GM19035 (cell line): ENCODE measurements around the gene VAC14.

Experiments
- ATAC-seq: cut with Tn5 transposase; IDR thresholded peaks from one replicate; pipeline ENCODE4 v1.9.1; 2021; ENCODE audit not compliant: unreplicated experiment

VAC14 gene

DNA sequence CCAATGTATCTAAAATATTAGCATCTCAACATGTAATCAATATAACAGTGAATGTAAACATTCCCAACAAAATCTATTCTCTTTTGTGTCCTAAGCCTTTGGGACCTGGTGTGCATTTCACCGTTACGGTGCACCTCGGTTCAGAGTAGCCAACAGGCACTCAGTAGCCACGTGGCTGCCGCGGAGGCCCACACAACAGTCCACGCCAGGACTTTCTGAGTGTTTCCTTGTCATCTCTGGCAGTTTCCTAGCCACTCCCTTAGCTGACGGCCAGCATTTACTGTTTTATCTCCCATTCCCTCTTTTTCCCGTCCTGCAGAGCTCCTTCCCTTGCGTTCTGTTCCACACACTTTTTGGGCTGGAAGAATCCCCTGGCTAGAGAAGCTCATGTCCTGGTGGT is 36.3 kb downstream of the VAC14 start:
- no peak for ATAC-seq

DNA sequence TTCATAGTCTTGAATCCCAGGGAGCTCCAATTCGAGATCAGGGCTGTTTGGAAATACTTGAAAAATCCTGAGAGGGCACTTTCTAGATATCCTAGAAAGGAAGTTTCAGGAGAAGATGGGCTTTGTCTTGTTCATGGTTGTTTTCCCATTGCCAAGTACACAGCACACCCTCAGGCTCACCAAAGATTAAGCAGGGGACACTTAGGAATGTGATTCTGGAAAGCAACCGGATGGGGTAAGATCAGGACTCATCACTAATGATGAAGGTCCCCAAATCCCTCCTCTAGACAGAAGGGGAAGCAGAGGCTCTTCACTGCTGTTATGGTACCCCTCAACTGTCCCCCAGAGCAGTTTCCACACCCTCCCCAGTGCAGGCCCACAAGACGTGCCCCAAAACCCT is 40.7 kb downstream of the VAC14 start:
- ATAC-seq = no peak

DNA sequence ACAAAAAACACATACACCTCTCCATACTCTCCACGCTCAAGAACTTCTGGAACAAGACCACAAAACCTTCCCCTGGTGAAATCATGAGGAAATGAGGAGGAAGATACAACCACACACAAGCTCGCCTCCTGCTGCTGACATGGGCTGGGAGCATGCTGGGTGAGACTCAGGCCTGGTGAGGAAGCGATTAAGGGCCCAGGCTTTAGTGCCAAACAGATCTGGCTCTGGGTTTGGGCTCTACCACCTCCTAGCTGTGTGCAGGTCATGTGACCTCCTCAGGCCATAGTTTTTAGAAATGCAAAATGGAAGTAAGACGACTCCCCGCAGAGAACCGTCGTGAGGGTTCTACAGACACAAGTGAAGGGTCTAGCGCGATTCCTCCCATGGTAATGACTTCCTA is 41.3 kb downstream of the VAC14 start:
- no peak for ATAC-seq

DNA sequence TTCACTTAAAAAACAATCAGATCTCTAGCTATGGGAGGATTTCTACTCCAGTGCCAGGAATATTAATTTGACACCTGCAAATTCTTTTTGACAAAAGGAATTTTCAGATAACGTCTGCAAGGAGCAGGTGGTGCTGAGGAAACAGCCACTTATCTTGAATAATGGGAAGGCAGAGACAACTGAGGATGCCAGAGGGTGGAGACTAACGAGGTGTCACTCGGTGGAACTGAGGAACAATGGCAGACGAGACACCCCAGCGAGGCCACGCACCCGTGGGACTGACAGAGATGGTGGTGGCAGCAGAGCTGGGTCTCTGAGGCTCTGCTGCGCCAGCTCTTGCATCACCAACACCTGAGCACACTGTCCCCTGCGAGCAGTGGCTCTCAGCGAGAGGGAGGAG is 42.2 kb downstream of the VAC14 start:
- no peak for ATAC-seq

DNA sequence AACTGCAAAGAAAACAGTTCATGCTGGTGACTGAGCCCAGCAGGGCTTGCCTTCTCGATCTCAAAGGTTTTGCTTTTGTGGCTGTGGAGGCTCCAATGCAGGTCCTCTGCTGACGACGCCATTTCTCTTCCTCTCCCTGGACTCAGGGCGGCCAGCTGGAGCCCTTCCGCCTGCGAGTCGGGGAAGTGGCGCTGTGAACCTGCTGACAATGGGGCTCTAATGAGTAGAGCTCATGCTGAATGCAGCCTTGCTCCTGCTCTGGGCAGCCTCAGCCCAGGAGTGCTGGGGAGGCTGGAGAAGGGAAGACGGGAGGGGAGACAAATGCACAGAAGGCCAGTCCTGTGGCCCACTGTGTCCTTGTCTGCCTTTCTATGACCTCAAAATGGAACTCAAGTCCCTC is 43.8 kb downstream of the VAC14 start:
- no peak for ATAC-seq

DNA sequence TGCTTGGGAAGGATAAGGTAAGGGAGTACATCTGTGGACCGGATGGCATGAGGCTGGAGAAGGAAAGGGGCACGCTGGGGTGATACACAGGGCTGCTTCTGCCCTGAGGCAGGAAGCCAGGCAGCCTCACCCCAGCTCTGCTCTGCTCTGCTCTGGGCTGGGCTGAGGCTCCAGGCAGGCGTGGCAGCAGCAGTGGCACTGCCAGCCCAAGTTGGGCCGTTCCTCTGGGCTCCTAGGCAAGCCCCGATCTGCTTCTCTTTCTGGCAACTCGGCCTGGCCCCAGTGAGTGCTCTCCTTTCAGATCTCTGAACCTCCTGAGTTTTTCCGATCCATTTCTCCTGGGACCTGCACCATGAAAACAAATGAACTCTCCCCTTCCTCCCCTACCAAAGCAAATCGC is 44.9 kb downstream of the VAC14 start:
- ATAC-seq = no peak

DNA sequence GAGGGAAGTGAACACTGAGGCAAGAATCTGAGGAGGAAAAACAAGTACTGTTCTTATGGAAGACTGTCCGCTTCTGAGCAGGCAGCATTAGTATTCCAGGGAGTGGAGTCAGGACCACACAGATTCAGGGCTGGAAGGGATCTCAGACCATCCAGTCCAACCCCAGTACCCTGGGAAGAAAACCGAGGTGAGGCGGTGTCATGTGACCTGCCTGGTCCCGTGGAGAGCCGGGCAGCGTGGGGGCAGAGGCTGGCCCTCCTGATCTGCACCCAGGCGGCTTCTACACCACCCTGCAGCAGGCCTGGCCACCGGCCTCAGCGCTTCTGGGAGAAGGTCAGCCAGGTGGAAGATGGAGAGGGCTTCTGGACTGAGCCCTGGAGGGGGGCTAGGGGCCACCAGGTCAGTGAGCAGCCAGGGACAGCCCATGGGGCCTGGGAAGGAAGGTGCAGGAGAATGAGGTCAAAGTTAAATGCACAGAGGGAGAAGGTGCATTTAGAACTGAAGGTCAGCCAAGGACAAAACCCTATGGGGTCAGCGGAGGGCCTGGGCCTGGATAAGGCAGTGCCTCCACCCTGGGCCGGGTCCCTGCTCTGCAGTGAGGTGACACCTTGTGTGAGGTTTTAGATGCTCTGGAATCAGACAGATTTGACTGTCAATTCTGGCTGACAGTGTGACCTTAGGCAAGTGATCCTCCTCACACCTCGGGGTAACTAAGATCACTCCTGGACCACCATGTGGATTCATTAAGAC is 45.9 kb downstream of the VAC14 start:
- no peak for ATAC-seq

DNA sequence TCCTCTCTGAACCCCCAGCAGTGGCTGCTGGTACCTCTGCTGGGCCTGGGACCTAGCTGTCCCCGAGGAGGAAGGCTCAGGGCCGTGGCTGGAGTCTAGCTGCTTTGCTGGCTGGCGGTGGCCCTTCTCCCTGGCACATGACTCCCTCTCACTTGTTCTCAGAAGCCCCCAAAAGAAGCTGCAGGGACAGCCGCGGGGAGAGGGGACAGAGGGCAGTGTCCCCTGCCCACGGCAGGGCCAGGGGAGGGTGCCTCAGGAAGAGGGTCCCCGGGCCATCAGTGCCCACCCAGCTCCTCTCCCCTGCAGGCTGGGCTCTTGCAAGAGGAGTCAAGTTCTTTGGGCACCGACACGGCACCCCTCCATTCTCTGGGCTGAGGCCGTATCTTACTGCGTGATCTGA is 46.6 kb downstream of the VAC14 start:
- no peak for ATAC-seq

DNA sequence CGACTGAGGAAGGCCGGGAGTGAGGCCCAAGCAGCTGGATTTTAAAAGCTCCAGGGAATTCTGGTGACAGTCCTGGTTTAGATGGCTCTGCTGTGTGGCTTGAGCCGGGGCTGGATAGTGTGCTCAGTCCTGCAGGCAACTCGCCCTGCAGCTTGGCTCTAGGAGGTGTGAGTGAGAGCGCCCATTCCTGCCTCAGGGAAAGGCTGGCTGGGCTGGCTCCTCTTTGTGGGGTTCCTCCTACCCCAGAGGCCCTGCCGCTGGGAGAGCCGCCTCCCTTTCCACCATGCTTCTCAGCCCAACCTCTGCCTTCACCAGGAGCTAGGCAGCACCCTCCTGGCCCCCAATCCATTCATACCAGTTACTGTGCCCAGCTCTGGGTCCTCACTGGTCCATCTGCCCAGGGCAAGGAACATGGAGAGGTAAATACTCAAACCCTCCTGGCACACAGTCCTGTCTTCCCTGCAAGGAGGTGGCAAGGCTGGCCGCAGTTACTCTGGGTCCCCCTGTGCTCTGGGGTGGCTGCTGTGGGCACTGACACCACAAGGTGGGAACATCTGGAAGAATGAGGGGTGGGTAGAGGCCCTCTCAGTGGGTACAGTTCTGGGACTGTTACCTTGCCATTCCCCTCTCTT is 47.1 kb downstream of the VAC14 start:
- no peak for ATAC-seq

DNA sequence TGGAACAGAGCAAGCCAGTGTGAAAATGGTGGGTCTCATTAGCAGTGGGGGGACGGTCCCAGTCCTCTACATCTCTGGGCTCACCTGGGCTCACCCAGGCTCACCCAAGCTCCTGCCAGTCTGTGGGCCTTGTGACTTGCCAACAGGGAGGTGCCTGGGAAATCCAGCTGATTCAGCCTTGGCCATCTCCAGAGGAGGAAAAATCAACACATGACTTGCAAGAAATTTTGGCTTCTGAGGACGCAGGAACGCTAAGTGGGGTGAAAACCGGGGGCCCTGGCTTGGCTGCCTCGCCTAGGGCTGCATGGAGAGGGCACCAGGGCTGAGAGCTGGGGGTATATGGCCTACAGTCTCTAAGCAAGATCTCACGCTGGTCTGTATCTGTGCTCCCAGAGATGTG is 47.7 kb downstream of the VAC14 start:
- ATAC-seq = no peak

DNA sequence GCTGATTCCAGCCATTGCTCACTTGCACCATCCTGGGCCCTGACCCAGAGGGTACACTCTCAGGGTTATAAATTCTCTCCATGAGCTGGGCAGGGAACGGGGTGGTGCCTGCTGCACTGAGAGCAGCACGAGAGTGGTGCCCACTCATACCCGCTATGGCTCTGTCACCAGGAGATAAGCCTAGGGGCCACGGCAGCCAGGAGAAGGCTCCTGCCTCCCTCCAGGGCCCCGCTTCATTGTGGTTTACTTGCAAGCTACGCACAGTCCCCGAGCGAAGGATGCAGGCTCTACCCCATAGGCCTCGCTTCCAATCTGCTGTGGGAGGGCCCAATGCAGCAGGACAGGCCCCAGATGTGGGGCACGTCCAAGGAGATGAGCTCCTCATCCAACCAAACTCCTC is 48.5 kb downstream of the VAC14 start:
- ATAC-seq = no peak

DNA sequence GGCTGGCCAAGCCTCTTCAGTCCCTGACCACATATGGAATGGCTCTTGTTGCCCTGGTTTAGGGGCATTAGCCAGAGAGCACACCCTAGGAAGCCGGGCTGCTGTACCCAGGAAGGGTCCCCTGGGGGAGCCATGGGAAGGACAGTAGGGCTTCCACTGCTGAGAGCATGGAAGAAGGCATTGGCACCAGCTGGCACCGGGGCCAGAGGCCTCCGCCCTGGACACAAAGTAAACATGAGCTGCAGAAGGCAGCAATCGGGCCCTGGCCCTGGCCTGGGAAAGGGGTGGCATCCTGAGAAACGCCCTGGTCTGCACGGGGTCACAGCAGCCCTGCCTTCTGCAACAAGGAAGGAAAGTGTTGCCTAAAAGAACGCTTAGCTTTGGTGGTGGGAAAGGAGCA is 49.4 kb downstream of the VAC14 start:
- ATAC-seq = no peak

DNA sequence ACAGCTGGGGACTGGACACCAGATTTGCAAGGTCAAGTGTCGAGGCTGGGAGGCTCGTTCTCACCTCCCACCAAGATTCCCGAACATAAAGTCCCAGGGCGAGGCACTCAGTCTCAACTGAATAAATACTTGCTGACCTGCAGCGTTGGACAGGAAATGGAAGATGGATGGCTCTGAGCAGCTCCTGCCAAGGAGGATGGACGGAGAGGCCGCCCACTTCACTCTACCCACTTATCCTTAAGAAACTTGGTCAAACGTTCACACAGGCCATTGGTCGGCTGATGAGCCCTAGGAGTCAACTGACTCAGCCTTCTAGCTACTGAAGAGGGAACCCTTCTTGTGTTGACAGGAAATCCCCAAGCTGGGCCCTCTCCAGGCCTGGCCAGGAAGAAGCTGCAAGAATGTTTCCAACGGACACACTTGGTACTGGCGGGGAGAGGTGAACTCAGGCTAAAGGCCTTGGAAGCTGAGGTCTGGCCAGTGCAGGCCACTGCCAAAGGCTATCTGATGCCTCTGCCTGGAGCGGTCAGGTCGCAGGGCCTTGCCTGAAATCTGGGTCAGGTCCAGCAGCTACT is 50.0 kb downstream of the VAC14 start:
- no peak for ATAC-seq

DNA sequence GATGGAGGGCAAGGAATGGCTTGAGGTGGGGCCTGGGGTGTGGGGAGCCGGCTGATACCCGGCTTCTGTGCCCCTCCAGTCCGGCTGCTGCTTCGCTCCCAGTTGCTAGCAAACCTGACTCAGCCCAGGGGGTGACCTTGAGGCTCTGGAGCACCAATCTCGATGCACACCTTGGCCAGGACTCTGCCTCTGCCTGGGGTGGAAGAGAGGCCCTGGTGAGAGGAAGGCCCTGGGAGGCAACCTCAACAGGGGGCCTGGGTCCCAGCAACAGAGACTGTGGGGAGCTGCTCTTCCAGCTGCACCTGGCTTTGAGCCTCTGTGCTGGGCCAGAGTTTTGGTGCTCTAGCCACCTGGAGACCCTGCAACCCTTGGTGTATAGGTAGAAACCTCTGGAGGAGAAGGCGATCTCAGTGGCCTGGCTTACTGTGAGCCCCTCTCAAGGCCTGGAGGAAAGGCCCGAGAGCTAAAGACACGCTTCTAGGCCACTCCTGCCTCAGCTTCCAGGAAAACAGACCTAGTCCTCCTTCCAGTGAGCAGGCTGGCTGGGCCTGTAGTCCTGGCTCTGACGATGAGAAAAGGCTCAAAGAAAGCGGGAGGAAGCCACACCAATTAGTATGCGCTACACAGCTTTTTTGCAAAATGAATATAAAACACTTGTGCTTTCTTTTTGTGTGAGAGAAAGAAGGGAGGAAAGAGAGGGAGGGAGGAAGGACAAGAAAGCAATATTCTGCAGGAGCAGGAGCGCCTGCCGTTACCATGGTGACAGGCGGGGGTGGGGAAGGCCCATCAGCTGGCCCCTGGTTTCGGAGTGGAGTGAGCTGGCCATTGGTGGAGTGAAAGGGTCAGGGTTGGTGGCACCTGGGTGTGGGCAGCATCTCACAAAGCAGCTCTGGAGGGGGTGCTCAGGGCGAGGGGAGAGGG is 51.0 kb downstream of the VAC14 start:
- no peak for ATAC-seq

DNA sequence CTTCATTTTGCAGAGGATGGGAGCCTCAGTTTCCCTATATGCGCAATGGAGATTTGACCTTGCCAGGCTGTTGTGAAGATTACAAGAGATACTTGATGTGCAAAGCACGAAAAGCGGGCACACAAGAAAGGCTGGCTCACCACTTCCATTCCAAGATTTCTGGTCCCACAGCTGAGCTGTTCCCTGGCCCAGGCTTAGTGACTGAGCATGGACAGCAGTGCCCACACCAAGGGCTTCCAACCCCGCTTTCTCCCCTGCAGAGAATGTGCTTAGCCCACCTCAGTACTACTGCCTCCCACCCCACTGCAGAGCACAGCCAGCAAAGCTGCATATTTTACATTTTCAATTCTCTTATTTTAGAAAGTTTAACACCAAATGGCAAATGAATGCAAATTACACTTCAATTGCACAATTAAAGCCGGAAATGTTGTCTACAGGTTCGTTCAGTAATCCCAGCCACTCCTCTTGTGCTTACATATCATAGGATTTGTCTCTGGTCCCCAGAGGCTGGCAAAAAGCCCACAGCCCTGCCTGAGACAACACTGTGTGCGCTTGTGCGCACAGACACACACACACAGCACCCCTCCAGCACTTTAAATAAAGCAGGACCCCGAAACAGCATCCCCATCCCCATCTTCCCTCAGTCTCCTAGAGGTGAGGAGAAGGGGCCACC is 51.8 kb downstream of the VAC14 start:
- ATAC-seq = no peak

DNA sequence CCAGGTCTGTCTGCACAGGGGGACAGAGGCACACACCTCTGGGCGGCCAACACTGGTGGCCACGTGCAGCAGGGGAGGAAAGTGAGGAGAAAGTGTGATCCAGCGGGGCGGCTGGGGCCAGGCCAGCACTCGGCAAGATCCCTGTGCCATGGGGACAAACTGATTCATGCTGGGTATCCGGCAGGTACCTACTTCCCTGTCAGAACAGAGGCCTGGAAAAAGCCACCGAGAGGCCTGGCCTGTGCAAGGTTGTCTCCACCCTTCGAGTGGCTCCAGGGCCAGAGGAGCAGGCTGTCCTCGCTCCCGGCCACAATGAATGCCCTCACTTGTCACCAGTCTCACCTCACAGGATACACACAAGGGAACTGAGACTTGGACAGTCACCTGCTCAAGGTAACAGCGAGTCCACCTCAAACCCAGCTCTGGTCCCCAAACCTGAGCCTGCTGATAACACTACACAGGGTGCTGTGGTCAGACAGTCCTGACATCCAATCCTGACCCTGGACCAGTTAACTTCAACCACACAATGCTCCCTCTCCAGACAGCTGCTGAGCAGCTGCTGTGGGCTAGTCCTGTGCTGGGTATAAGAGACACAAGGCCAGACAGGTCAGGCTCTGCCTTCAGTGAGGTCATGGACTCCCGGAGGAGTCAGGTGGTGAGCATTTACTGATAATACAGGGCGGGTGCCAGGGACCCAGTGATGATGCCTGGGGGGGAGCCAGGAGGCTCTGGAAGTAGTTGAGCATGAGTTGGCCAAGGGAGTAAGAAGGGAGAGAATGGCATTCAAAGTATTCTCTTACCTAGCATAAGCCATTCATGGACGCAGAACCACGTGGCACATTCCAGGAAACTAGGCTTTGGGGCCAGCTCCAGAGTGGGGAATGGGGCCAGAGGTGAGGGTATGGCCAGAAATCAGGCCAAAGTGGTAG is 53.0 kb downstream of the VAC14 start:
- no peak for ATAC-seq

DNA sequence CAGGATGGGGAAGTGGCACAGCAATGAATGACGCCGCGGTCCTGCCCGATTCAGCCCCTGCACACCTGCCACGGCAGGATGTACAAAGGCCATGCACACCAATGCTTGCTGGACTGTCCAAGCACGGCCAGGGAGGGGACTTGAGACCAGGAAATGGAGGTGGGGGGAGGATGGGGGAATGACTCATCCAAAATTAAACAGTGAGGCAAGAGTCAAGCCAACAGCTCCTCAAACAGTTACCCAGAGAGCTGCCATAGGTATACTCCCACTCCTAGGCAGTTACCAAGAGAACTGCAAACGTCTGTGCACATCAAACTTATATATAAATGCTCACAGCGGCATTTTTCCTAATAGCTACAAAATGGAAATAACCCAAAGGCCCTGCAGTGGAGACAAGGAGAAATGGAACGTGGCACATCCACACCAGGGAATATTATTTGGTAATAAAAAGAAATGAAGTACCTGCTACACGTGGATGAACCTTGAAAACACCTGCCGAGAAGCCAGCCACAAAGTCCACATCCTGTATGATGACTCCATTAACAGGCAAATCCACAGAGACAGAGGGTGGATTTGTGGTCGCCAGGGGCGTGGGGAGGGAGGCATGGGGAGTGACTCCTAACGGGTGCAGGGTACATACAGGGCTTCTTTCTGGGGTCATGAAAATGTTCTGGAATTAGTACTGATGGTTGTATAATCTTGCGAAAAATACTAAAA is 54.1 kb downstream of the VAC14 start:
- ATAC-seq = no peak

DNA sequence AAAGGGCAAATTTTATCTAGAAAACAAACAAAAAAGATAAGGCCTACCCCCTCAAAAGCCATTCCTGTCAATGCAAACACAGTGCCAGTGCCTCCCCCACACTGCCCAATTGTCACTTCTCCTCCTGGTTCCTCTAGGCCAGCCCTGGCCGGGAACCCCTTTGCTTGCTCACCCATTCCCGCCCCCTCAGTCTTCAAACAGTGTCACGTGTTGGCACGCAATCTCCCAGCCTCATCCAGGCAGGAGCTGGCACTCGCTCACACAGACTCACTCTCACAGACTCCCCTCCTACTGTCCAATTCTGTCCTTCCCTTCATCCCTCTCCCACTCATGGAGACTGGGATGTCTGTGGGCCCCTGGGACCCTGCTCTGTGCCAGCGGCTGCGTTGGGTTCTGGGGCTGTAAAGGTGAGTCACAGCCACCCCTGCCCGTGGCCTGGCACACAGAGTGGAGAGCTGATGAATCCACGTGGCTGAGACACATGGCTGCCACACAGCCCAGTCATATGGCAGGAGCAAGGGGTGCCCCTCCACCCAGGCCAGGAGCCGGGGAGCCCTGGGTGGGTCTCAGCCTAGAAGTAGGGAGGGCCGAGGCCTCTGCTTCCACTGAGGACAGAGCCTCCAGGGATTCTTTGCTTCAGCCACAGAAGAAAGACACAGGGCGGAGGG is 54.8 kb downstream of the VAC14 start:
- no peak for ATAC-seq

DNA sequence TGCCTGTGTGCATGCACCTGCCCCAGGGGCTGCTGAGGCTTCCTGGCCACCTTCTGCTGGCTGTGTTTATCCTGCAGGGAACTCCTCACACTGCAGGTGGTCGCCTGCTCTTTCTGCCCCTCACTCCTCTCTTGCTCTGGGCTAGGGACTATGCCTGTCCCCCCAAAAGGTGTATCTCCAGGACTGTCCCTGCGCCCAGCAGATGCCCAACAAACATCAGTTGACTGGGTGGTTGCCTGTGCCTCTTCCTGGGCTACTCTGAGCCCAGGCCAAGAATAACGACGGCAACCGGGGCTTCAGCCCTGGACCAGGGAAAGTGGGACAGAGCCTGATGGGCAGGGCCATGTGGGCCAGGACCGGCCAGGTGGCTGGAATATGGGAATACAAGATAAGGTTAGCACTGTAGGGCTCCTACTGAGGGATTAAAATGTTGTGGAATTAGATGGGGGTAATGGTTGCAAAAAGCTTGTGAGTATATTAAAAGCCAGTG is 55.4 kb downstream of the VAC14 start:
- ATAC-seq = no peak
